Neural crest cell (in vitro differentiated cells): ENCODE data around the gene NRL. TPM values are rescaled to one million over a fixed set of nuclear protein-coding genes. Genes with fewer than 3 reads are reported as not detected.

Source experiments
- DNase-seq: peaks from one replicate; pipeline ENCODE4 v3.0.0; 2021; ENCODE audit warnings: low read depth, mixed read lengths, low spot score
- H3K27ac Mint-ChIP-seq: one replicate; pipeline ENCODE4 v1.8.0; 2021; ENCODE audit warnings: mild to moderate bottlenecking, mixed read lengths; ENCODE audit not compliant: unreplicated experiment
- H3K27me3 Mint-ChIP-seq: 2 replicates; pipeline ENCODE4 v1.8.0; 2021; ENCODE audit warnings: low read depth, mild to moderate bottlenecking, mixed read lengths
- H3K36me3 Mint-ChIP-seq: 2 replicates; pipeline ENCODE4 v1.8.0; 2021; ENCODE audit warnings: low read depth, mild to moderate bottlenecking, mixed read lengths
- H3K4me1 Mint-ChIP-seq: 2 replicates; pipeline ENCODE4 v1.8.0; 2021; ENCODE audit warnings: mixed read lengths
- H3K4me3 Mint-ChIP-seq: one replicate; pipeline ENCODE4 v1.8.0; 2021; ENCODE audit warnings: mild to moderate bottlenecking, mixed read lengths
- H3K9me3 Mint-ChIP-seq: 2 replicates; pipeline ENCODE4 v1.8.0; 2021; ENCODE audit warnings: mixed read lengths
- CTCF ChIP-seq: fragments of 200-600 bp; sonication (generic); conservative IDR thresholded peaks from 2 replicates; pipeline ENCODE4 v1.5.0; 2021; ENCODE audit warnings: antibody characterized with exemption, mild to moderate bottlenecking
- total RNA-seq: library from RNA; stranded (reverse); gene quantifications from 2 replicates; pipeline ENCODE4 v1.2.1, GENCODE V29; 2021

The NRL gene
- total RNA-seq, 1 donor from 2014 or later: 1.2 TPM

GRCh38 chr14:24121210-24121609 lies 6.5 kb upstream of the NRL start:
- no peak for DNase-seq
- Mint-ChIP-seq H3K9me3 (no peaks in the 10 kb centered on the region), H3K4me3 (no peak overlapping the region), H3K36me3 (peaks cover 2% of the 10 kb centered on the region), H3K4me1 (peaks cover 5% of the 10 kb centered on the region), H3K27ac (no peak overlapping the region), H3K27me3 (no peaks in the 10 kb centered on the region)
- no peak for TF ChIP-seq CTCF

DNA sequence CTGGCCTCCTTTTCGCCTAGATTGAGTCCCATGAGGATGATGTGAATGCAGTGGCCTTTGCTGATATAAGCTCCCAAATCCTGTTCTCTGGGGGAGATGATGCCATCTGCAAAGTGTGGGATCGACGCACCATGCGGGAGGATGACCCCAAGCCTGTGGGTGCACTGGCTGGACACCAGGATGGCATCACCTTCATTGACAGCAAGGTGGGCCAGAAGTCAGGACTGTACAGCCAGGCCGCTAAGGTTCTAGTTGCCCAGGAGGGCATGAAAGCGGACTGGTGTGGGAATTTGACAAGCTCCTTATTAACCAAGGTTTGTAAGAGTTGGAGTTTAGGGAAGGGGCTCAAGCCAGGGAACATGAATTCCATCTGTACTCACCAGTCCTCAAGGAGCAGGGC lies 4.9 kb upstream of the NRL start:
- Mint-ChIP-seq H3K4me1 (peaks cover 20% of the 10 kb centered on the region), H3K9me3 (no peaks in the 10 kb centered on the region), H3K36me3 (peaks cover 2% of the 10 kb centered on the region), H3K27me3 (no peaks in the 10 kb centered on the region), H3K27ac (no peak overlapping the region), H3K4me3 (no peak overlapping the region)
- no peak for DNase-seq
- no peak for TF ChIP-seq CTCF

GRCh38 chr14:24117179-24117578 lies 2.4 kb upstream of the NRL start:
- DNase-seq: no peak
- H3K9me3 Mint-ChIP-seq: no peaks in the 10 kb centered on the region
- no peaks in the 10 kb centered on the region for H3K27me3 Mint-ChIP-seq
- TF ChIP-seq CTCF: no peak
- H3K4me1 Mint-ChIP-seq: peaks cover 26% of the 10 kb centered on the region
- H3K27ac Mint-ChIP-seq: no peak overlapping the region
- peaks cover 2% of the 10 kb centered on the region for H3K36me3 Mint-ChIP-seq
- no peak overlapping the region for H3K4me3 Mint-ChIP-seq

DNA sequence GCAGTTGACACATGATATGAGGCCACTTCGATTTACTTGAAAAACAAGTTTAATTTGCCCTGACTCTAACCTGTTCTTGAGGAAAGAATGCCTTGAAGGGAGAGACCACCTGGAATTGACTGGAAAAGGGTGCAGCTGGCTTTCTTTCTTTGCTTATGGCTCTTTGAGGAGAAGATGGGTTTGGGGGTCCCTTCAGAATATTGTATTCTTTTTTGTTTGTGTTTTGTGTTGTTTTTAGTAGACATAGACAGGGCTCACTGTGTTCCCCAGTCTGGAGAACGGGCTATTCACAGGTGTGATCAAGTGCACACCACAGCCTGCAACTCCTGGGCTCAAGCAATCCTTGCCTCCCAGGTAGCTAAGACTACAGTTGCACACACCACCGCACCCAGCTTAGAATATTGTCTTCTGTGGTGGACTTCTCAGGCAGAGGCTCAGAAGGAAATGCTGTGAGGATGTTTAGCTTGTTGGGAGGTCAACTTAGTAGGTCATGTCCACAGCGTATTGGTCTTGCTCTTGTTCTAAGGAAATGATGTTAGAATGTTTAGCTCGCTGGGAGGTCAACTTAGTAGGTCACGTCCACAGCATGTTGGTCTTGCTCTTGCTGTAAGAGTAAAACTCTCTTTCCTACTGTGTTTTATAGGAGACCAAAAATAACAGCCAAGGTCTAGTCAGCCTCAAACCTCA lies 1.5 kb upstream of the NRL start:
- Mint-ChIP-seq H3K27me3 (no peaks in the 10 kb centered on the region), H3K4me1 (peaks cover 26% of the 10 kb centered on the region), H3K4me3 (peak overlapping the region; percentile 99), H3K27ac (no peak overlapping the region), H3K9me3 (no peaks in the 10 kb centered on the region), H3K36me3 (peaks cover 2% of the 10 kb centered on the region)
- DNase-seq: no peak
- no peak for TF ChIP-seq CTCF

DNA sequence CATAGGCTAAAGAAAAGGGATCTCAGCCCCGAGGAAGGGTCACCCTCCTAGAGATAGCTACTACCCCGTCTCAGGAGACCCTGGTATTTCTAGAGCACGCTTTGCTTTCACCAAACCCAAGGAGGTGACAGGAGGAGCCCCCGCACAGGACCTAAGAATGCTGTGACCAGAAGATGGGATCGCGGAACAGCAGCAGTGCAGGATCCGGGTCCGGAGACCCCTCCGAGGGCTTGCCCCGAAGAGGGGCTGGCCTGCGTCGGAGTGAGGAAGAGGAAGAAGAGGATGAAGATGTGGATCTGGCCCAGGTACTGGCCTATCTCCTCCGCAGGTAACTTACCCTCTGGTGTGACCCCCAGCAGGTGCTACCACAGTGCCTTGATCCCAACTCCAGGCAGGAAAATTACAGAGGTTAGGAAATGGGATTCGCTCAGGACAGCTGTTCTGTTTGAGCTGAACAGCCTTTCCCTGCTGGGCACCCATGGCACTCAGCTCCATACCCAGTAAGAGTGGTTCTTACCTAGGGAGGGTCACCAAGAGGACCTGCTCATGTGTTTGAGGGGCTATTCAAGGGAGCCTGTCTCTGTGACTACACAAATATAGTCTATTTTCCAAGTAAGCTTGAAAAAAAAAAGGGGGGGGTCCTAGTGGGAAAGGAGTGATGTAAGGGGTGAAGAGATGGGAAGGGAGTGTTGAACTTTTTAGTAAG lies 826 bp upstream of the NRL start:
- TF ChIP-seq CTCF: no peak
- no peaks in the 10 kb centered on the region for H3K9me3 Mint-ChIP-seq
- DNase-seq: no peak
- no peaks in the 10 kb centered on the region for H3K27me3 Mint-ChIP-seq
- H3K27ac Mint-ChIP-seq: peak overlapping the region; percentile 99
- H3K4me1 Mint-ChIP-seq: peaks cover 26% of the 10 kb centered on the region
- H3K36me3 Mint-ChIP-seq: peaks cover 2% of the 10 kb centered on the region
- H3K4me3 Mint-ChIP-seq: peak overlapping the region; percentile 99
